CD4-positive, CD25-positive, alpha-beta regulatory T cell (primary cell): ENCODE results near the gene PLXND1. TPM values are rescaled to one million over a fixed set of nuclear protein-coding genes. Genes with fewer than 3 reads are reported as not detected.

Experiments used
- ATAC-seq, 2 donors: fragments of 150-1000 bp; cut with Tn5 transposase; one replicate each; pipeline ENCODE4 v1.10.0; 2021; ENCODE audit warnings: low read depth in 2 of 2, moderate number of reproducible peaks in 2 of 2, moderate library complexity in 1 of 2
- DNase-seq, 3 donors: peaks; one replicate each; pipeline versions ENCODE4 v3.0.0 to v3.0.0-alpha.2; 2012 to 2022; ENCODE audit warnings: mixed read lengths in 1 of 3
- H3K27ac ChIP-seq: one replicate; pipeline ENCODE4 v1.7.0; 2013; ENCODE audit warnings: mild to moderate bottlenecking, low read length; ENCODE audit not compliant: insufficient read depth, poor library complexity, severe bottlenecking
- H3K27me3 ChIP-seq: one replicate; pipeline ENCODE4 v1.7.0; 2013; ENCODE audit warnings: low read length; ENCODE audit not compliant: control insufficient read depth, insufficient read depth
- H3K36me3 ChIP-seq: one replicate; pipeline ENCODE4 v1.7.0; 2013; ENCODE audit warnings: mild to moderate bottlenecking, low read length, moderate library complexity; ENCODE audit not compliant: control insufficient read depth, insufficient read depth
- H3K4me1 ChIP-seq: 2 replicates; pipeline ENCODE4 v1.7.0; 2013; ENCODE audit warnings: mild to moderate bottlenecking, low read length; ENCODE audit not compliant: insufficient read depth, control insufficient read depth, poor library complexity, severe bottlenecking
- H3K4me3 ChIP-seq: one replicate; pipeline ENCODE4 v1.7.0; 2013; ENCODE audit warnings: low read depth, mild to moderate bottlenecking, low read length, moderate library complexity
- H3K9me3 ChIP-seq, 2 experiments: 1 replicate in 1 of 2; 2 replicates in 1 of 2; pipeline ENCODE4 v1.7.0; 2013; ENCODE audit warnings: low read length in 2 of 2, mild to moderate bottlenecking in 1 of 2, moderate library complexity in 1 of 2; ENCODE audit not compliant: control insufficient read depth in 2 of 2
- H3K27ac Mint-ChIP-seq, 3 donors: one replicate each; pipeline ENCODE4 v1.8.0; 2020 to 2022; ENCODE audit warnings: mild to moderate bottlenecking in 3 of 3, mixed read lengths in 3 of 3, moderate library complexity in 2 of 3
- H3K27me3 Mint-ChIP-seq: one replicate; pipeline ENCODE4 v1.8.0; 2022; ENCODE audit warnings: mild to moderate bottlenecking, mixed read lengths
- H3K36me3 Mint-ChIP-seq: one replicate; pipeline ENCODE4 v1.8.0; 2020; ENCODE audit warnings: mixed read lengths
- H3K4me1 Mint-ChIP-seq, 4 donors: one replicate each; pipeline ENCODE4 v1.8.0; 2020 to 2022; ENCODE audit warnings: mixed read lengths in 4 of 4, mild to moderate bottlenecking in 1 of 4
- H3K4me3 Mint-ChIP-seq, 4 donors: one replicate each; pipeline ENCODE4 v1.8.0; 2020 to 2022; ENCODE audit warnings: mild to moderate bottlenecking in 4 of 4, mixed read lengths in 4 of 4, moderate library complexity in 3 of 4
- H3K9me3 Mint-ChIP-seq, 7 donors: one replicate each; pipeline ENCODE4 v1.8.0; 2020 to 2022; ENCODE audit warnings: mixed read lengths in 7 of 7, mild to moderate bottlenecking in 3 of 7, moderate library complexity in 2 of 7
- polyA plus RNA-seq, 4 donors: library from polyadenylated mRNA; unstranded; fragments of 300-500 nt; fragmentation: Illumina TruSeq; gene quantifications; one replicate each; pipeline ENCODE4 v1.2.3, GENCODE V29; 2021
- total RNA-seq: library from RNA; stranded (reverse); gene quantifications from one replicate; pipeline ENCODE4 v1.2.3, GENCODE V29; 2022

Gene PLXND1
- total and polyA plus RNA-seq, 5 donors from 2014 or later, result 0.48 to 11.3 (median 0.83) TPM; not detected in 1

GRCh38 chr3:129575233-129575996 lies 31.1 kb downstream of the PLXND1 start:
- Mint-ChIP-seq H3K4me3 (no peak overlapping the region), H3K4me1 (peaks cover 0 to 35% (median 8%) of the 10 kb centered on the region in 4 donors), H3K27me3 (no peaks in the 10 kb centered on the region), H3K36me3 (no peaks in the 10 kb centered on the region), H3K27ac (peak overlapping the region; percentile 43 to 92 (median 91)), H3K9me3 (no peaks in the 10 kb centered on the region)
- no peaks in the 10 kb centered on the region for H3K27me3 ChIP-seq
- no peak for ATAC-seq
- H3K4me3 ChIP-seq, result no peak overlapping the region
- no peak for DNase-seq
- no peaks in the 10 kb centered on the region for H3K9me3 ChIP-seq
- no peaks in the 10 kb centered on the region for H3K36me3 ChIP-seq
- H3K4me1 ChIP-seq, result peaks cover 38% of the 10 kb centered on the region
- H3K27ac ChIP-seq, result no peak overlapping the region

- Mint-ChIP-seq H3K27me3 (no peaks in the 10 kb centered on the region), H3K4me1 (peaks cover 0 to 35% (median 8%) of the 10 kb centered on the region in 4 donors), H3K4me3 (no peak overlapping the region), H3K36me3 (no peaks in the 10 kb centered on the region), H3K9me3 (no peaks in the 10 kb centered on the region), H3K27ac (peak overlapping the region in 2 of 3 donors; percentile 51 to 91)
- no peak for DNase-seq
- Histone ChIP-seq H3K4me3 (no peak overlapping the region), H3K4me1 (peaks cover 38% of the 10 kb centered on the region), H3K36me3 (no peaks in the 10 kb centered on the region), H3K27ac (no peak overlapping the region), H3K27me3 (no peaks in the 10 kb centered on the region), H3K9me3 (no peaks in the 10 kb centered on the region)
- ATAC-seq, result no peak
Measured at GRCh38 chr3:129574206-129574605, 32.3 kb downstream of the PLXND1 start.

- H3K27ac Mint-ChIP-seq, result peak overlapping the region in 2 of 3 donors; percentile 67 to 72
- ATAC-seq (no peak), DNase-seq (no peak)
- H3K36me3 ChIP-seq, result no peaks in the 10 kb centered on the region
- no peaks in the 10 kb centered on the region for H3K9me3 ChIP-seq
- H3K4me3 ChIP-seq, result no peak overlapping the region
- peaks cover 0 to 30% (median 8%) of the 10 kb centered on the region in 4 donors for H3K4me1 Mint-ChIP-seq
- H3K9me3 Mint-ChIP-seq, result no peaks in the 10 kb centered on the region
- H3K27ac ChIP-seq, result no peak overlapping the region
- H3K36me3 Mint-ChIP-seq, result no peaks in the 10 kb centered on the region
- H3K27me3 ChIP-seq, result no peaks in the 10 kb centered on the region
- no peaks in the 10 kb centered on the region for H3K27me3 Mint-ChIP-seq
- no peak overlapping the region for H3K4me3 Mint-ChIP-seq
- H3K4me1 ChIP-seq, result peaks cover 35% of the 10 kb centered on the region
Measured at GRCh38 chr3:129573493-129573892, 33.0 kb downstream of the PLXND1 start.

GRCh38 chr3:129572603-129573002 lies 33.9 kb downstream of the PLXND1 start:
- Histone ChIP-seq H3K27ac (no peak overlapping the region), H3K9me3 (no peaks in the 10 kb centered on the region), H3K4me1 (peaks cover 26% of the 10 kb centered on the region), H3K4me3 (no peak overlapping the region), H3K36me3 (no peaks in the 10 kb centered on the region), H3K27me3 (no peaks in the 10 kb centered on the region)
- Mint-ChIP-seq H3K4me3 (no peak overlapping the region), H3K36me3 (no peaks in the 10 kb centered on the region), H3K27me3 (no peaks in the 10 kb centered on the region), H3K27ac (peak overlapping the region in 1 of 3 donors; percentile 67), H3K9me3 (no peaks in the 10 kb centered on the region), H3K4me1 (peaks cover 0 to 21% (median 8%) of the 10 kb centered on the region in 4 donors)
- DNase-seq (no peak), ATAC-seq (no peak)

GRCh38 chr3:129571605-129572547 lies 34.6 kb downstream of the PLXND1 start:
- no peaks in the 10 kb centered on the region for H3K9me3 Mint-ChIP-seq
- ATAC-seq (no peak), DNase-seq (no peak)
- H3K27ac ChIP-seq, result no peak overlapping the region
- peaks cover 19% of the 10 kb centered on the region for H3K4me1 ChIP-seq
- H3K4me3 Mint-ChIP-seq, result no peak overlapping the region
- H3K27ac Mint-ChIP-seq, result peak overlapping the region in 2 of 3 donors; percentile 66 to 86
- no peaks in the 10 kb centered on the region for H3K27me3 ChIP-seq
- H3K36me3 Mint-ChIP-seq, result no peaks in the 10 kb centered on the region
- H3K4me3 ChIP-seq, result no peak overlapping the region
- H3K9me3 ChIP-seq, result no peaks in the 10 kb centered on the region
- H3K36me3 ChIP-seq, result no peaks in the 10 kb centered on the region
- no peaks in the 10 kb centered on the region for H3K27me3 Mint-ChIP-seq
- H3K4me1 Mint-ChIP-seq, result peaks cover 0 to 19% (median 7%) of the 10 kb centered on the region in 4 donors

- H3K27ac Mint-ChIP-seq, result peak overlapping the region in 1 of 3 donors; percentile 31
- no peaks in the 10 kb centered on the region for H3K27me3 Mint-ChIP-seq
- Histone ChIP-seq H3K27me3 (no peaks in the 10 kb centered on the region), H3K36me3 (no peaks in the 10 kb centered on the region), H3K9me3 (no peaks in the 10 kb centered on the region), H3K4me3 (no peak overlapping the region), H3K4me1 (no peaks in the 10 kb centered on the region), H3K27ac (no peak overlapping the region)
- H3K4me3 Mint-ChIP-seq, result no peak overlapping the region
- ATAC-seq (no peak), DNase-seq (no peak)
- H3K4me1 Mint-ChIP-seq, result no peaks in the 10 kb centered on the region
- no peaks in the 10 kb centered on the region for H3K36me3 Mint-ChIP-seq
- no peaks in the 10 kb centered on the region for H3K9me3 Mint-ChIP-seq
Measured at GRCh38 chr3:129569856-129570255, 36.6 kb downstream of the PLXND1 start.

- ATAC-seq (no peak), DNase-seq (no peak)
- Mint-ChIP-seq H3K36me3 (no peaks in the 10 kb centered on the region), H3K4me3 (no peak overlapping the region), H3K4me1 (no peaks in the 10 kb centered on the region), H3K27me3 (no peaks in the 10 kb centered on the region), H3K27ac (no peak overlapping the region), H3K9me3 (no peaks in the 10 kb centered on the region)
- H3K9me3 ChIP-seq, result no peaks in the 10 kb centered on the region
- H3K4me3 ChIP-seq, result no peak overlapping the region
- H3K27me3 ChIP-seq, result no peaks in the 10 kb centered on the region
- H3K4me1 ChIP-seq, result no peaks in the 10 kb centered on the region
- H3K27ac ChIP-seq, result no peak overlapping the region
- no peaks in the 10 kb centered on the region for H3K36me3 ChIP-seq
Measured at GRCh38 chr3:129567939-129568338, 38.5 kb downstream of the PLXND1 start.
